LoVo (cell line): ENCODE data around the gene NSUN2.
"Not testable (repeated sequence)": the region's sequence is repeated elsewhere in the genome, so short reads cannot be mapped to it uniquely, and the experiment has no call there.

Source experiments
- DNase-seq: peaks from one replicate; pipeline ENCODE4 v3.0.0-alpha.2; 2016; ENCODE audit warnings: low spot score

The NSUN2 gene

DNA sequence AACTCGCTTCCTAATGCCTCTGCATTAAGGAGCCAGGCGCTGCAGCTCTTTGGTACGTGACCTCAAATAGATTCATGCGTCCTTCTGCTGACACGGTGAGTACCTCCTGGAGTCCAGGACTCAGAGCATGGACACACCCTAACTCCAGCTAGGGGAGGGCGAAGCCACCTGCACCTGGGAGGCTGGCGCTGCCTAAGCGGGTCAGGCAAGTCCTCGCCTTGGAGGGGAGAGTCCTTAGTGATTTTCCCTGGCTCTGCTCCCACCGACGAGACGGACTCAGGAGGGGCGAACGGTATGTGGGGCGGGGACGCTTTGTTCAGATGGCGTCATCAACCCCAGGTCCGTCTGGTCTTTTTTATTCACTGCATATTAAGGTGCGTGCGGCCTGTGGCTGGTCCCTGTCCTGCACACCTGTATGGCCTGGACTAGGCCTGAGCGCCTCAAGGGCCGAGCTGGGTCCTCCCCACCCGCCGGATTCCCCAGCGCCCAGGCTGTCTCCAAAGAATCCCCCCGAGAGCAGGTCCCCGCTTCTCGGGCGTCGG, 50.3 kb downstream of the NSUN2 start:
- DNase-seq: no peak

GRCh38 chr5:6581559-6582426, 51.1 kb downstream of the NSUN2 start:
- DNase-seq: no peak

- no peak for DNase-seq
Measured at GRCh38 chr5:6581090-6581489, 51.8 kb downstream of the NSUN2 start.

DNA sequence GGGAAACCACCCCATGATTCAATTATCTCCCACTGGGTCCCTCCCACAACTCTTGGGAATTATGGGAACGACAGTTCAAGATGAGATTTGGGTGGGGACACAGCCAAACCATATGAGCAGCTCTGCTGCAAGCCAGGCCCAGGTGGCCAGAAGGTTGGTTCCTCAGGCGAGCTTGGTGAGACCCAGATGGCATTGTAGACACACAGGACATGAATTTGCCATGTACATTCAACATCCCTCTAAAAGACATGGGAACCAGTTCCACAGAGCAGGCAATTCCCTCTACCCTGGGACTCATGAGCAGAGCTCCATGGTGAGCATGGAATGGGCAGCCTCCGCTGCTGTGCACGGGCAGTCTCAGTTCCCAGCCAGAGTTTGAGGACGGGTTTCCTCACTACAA, 53.3 kb downstream of the NSUN2 start:
- DNase-seq: no peak

GRCh38 chr5:6578676-6579343, 54.0 kb downstream of the NSUN2 start:
- no peak for DNase-seq

DNA sequence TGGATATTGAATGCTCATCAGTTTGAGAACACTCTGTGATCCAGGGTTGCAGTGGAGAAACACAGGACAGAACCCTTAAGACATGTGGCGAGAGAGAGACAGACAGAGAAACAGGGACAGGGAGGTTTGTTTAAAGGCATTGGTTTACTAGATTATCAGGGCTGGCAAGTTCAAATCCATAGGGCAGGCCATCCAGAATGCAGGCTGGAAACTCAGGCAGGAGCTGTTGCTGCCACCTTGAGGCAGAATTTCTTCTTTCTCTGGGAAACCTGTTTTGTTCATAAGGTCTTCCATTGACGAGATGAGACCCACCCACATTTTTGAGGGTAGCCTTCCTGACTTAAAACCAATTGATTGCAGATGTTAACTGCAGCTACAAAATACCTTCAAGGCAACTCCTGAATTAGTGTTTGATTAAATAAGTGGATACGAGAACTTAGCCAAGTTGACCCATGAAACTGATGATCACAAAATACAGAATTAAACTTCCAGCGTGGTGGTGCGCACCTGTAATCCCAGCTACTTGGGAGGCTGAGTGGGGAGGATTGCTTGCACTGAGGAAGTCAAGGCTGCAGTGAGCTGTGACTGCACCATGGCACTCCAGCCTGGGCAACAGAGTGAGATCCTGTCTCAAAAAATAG, 55.9 kb downstream of the NSUN2 start:
- DNase-seq: peak; percentile 52

GRCh38 chr5:6574537-6575245, 58.2 kb downstream of the NSUN2 start:
- no peak for DNase-seq

DNA sequence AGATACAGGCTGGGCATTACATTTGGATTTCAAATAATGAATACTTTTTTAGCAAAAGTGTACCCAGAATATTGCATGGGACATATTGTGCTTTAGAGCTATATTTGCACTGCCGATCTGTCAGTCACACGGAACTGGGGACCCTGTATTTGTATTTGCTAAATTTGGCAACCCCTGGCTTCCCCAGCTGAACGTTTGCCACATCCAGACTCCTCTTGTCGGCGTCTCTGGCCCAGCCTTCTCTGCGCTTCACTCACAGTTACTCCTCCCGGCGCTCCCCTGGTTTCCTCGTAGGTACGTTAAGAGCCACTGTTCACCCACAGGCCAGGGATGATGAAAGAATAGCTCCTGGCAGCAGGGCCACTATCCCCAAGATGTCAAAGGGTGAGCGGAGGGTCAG, 58.7 kb downstream of the NSUN2 start:
- DNase-seq: no peak

- no peak for DNase-seq
Measured at GRCh38 chr5:6573651-6574101, 59.2 kb downstream of the NSUN2 start.

DNA sequence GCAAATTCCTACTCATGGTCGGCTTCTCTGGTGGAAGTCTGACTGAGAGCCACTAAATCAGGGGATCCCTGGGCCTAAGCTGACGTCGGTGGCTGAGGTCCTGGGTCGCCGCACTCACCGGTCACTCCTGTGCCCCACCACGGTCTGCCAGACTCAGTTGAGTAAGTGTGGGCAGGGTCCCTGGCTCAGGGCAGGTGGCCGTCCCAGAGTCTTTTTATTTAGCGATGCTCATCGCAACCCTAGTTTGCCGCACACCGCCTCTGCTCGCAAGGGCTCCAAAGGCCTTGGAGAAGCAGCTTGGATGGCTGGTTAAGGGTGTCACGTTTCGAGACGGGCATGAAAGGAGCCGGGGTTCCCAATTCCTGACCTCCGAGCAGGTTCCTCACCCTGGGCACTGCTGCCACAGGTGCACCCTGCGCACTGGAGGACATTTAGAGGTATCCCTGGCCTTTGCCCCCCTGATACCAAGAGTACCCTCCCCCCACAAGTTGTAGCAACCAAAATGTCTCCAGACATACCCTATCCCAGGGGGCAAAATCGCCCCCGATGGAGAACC, 59.9 kb downstream of the NSUN2 start:
- DNase-seq: no peak

- DNase-seq: no peak
Measured at GRCh38 chr5:6572086-6572824, 60.6 kb downstream of the NSUN2 start.

DNA sequence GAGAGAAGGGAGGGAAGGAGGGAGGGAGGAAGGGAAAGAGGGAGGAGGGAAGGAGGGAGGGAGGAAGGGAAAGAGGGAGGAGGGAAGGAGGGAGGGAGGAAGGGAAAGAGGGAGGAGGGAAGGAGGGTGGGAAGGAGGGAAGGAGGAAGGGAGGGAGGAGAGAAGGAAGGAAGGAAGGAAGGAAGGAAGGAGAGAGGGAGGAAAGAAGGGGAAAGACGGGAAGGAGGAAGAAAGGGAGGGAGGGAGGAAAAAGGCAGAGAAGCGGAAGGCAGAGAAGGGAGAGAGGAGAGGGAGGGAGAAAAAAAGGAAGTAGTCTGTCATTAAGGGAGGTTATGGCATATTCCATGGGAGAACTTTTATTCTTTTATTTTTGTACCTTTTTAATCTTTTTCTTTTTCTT, 61.2 kb downstream of the NSUN2 start:
- not testable (repeated sequence) for DNase-seq

GRCh38 chr5:6570530-6570929, 62.3 kb downstream of the NSUN2 start:
- DNase-seq: no peak

DNA sequence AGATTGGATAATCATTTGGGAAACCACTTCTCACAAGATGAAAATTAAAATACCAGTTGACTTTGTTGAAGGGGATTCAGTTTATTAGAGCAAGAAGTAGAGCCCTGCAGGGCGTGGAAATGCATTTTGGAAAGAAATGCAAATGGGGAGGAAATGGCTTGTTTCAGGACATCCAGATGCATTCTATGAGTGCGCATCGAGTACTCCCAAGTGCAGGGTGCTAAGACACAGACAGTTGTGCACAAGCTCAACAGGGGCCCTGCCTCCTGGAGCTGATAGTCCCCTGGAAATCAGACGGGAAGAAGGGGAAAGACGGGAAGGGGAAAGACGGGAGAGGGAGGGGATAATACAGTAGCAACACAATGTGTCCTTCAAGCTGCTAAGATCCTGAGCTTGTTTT, 64.0 kb downstream of the NSUN2 start:
- no peak for DNase-seq

GRCh38 chr5:6568383-6568782, 64.5 kb downstream of the NSUN2 start:
- no peak for DNase-seq

- no peak for DNase-seq
Measured at GRCh38 chr5:6567835-6568234, 65.0 kb downstream of the NSUN2 start.

GRCh38 chr5:6567068-6567467, 65.8 kb downstream of the NSUN2 start:
- DNase-seq: no peak

- DNase-seq: no peak
Measured at GRCh38 chr5:6565492-6565891, 67.4 kb downstream of the NSUN2 start.

DNA sequence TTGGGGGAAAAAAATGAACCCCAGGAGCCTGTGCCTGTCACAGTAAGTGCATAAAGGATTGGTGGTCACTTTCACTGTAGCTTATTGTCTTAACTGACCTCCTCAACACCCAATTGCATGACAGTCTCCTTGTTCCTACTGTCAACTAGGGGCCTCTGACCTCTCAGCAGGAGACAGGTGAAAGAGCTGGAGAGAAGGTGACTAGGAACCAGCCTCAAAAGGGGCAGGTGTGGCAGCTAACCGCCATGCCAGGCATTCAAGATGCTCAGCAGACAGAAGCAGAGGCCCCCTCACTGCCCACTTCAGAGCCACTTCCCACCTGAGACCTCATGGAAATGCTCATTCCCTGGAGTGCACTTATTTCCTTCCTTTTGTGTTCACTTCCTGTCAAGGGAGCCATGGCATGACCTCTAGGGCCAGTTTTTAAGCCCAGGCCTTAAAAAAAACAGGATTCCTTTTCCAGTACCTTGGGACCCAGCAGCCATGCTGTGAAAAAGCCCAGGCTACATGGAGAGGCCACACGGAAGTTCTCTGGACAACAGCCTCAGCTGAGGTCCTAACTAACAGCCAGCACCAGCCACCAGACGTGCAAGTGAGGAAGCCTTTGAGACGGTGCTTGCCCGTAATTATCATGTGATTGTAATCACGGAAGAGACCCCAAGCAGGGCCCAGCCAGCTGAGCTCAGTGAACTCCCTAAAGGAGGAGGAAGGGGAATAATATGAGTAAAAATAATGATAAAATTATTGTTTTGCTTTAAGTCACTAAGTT, 74.9 kb downstream of the NSUN2 start:
- no peak for DNase-seq

- no peak for DNase-seq
Measured at GRCh38 chr5:6556802-6557102, 76.1 kb downstream of the NSUN2 start.
